ENCODE measurements around the gene TRAPPC12.

TRAPPC12 gene

DNA sequence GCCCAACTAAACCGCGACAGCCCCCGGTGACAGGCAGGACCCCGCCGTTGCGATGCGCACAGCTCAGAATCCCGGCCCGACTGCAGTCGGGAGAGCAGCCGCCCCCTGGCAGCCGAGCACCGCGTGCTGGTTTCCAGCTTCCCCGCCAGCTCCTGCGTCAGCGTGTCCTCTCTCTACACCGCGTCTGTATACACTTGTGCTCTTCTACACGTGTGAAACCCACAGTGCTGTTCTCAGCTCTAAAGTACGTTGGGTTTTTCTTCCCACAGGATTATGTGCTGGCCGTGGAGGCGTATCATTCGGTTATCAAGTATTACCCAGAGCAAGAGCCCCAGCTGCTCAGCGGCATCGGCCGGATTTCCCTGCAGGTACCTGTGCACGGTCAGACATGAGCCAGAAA, 85.8 kb downstream of the TRAPPC12 start:
- TF ChIP-seq, protein P1, sequence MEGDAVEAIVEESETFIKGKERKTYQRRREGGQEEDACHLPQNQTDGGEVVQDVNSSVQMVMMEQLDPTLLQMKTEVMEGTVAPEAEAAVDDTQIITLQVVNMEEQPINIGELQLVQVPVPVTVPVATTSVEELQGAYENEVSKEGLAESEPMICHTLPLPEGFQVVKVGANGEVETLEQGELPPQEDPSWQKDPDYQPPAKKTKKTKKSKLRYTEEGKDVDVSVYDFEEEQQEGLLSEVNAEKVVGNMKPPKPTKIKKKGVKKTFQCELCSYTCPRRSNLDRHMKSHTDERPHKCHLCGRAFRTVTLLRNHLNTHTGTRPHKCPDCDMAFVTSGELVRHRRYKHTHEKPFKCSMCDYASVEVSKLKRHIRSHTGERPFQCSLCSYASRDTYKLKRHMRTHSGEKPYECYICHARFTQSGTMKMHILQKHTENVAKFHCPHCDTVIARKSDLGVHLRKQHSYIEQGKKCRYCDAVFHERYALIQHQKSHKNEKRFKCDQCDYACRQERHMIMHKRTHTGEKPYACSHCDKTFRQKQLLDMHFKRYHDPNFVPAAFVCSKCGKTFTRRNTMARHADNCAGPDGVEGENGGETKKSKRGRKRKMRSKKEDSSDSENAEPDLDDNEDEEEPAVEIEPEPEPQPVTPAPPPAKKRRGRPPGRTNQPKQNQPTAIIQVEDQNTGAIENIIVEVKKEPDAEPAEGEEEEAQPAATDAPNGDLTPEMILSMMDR (IDR thresholded peaks at IDR 0.05; ENCODE audit: low read depth, low read length), result no peak
- H3K4me3 ChIP-seq (ENCODE audit: low read depth, low read length), result no peak overlapping the region

DNA sequence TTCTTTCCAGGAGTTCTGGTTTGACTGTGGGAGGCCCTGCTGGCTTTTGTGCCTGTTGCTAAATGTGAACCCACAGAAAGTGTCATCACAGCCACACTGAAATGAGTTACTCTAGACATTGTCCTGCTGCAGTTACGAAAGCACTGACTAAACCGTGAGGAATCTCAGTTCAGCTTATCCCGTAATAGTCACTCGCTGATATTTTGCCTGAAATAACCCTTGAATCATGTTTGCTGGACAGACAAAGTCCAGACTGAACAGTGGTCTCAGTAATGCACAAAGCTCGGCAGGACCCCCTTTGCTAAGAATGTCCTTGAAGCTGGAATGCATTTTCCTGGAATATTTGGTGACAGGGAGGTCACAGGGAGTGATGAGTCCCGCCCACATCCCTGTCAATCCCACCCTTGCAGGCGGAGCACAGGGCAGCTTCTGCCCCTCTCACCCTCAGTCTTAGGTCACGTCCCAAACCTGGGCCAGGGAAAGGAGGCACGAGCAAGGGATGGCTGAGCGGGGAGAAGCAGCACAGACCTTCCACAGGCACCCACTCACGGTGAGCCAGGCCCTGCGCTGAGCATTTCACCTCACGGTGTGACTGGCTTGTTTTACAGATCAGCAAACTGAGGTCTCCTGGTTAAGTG, 86.5 kb downstream of the TRAPPC12 start:
- TF ChIP-seq, protein P1 (IDR thresholded peaks at IDR 0.05; ENCODE audit: low read depth, low read length), result no peak

DNA sequence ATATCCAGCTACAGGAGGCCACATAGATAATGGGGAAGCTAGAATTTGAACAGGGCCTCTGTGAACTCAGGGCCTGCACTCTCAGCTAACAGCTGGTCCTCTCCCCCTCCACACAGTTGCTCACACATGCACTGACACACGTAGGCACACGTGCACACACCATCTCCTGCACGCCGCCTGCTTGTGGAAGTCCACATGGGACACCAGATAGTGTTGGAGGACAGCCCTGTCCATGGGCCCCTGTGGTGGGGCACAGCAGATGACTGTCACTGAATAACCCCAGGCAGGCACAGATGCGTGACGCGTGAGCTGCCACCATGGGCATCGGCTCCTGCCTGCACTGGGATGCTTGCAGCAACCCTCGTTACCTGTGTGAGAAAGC, 87.0 kb downstream of the TRAPPC12 start:
- TF ChIP-seq, protein P1 (IDR thresholded peaks at IDR 0.05; ENCODE audit: low read depth, low read length), result no peak
- no peak overlapping the region for H3K4me3 ChIP-seq (ENCODE audit: low read depth, low read length)

More for the DNA sequence above, 86.5 kb downstream of the TRAPPC12 start:
- no peak overlapping the region for H3K4me3 ChIP-seq (ENCODE audit: low read depth, low read length)

DNA sequence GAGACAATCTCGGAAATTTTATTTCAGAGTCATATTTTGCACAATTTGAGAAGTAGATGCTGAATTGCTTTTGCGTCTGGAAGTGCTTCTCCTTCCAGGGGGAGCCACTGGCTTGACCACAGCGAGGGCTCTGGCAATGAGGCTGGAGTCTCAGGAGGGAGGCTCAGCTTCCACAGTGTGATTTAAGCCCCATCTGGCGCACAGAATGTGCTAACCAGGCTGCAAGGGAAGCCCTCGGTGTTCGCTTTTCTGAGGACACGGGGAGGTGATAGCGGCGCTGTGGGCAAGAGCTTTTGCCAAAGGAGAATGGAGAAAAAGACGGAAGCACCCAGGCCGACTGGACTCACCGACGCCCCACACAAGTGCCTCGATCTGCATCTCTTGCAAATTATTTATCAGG, 87.5 kb downstream of the TRAPPC12 start:
- TF ChIP-seq, protein P1 (IDR thresholded peaks at IDR 0.05; ENCODE audit: low read depth, low read length), result no peak
- no peak overlapping the region for H3K4me3 ChIP-seq (ENCODE audit: low read depth, low read length)

DNA sequence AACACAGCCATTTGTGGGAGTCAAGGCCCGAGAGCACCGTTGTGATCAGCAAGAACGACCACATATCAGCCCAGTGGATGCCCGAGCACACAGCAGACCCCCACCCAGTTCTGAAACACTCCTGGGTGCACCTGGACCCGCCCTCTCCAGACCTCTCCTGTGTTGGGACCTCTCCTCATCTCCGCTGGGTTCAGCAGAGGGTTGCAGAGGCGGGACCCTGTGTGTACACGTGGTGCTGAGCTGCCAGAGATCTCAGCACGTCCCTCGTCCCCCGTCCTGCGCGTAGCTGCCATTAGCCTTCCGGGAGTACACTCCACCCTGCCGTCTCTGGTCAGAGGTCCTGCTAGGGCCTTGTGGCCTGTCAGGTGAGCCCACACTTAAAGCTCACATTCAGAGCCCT, 88.2 kb downstream of the TRAPPC12 start:
- TF ChIP-seq, protein P1 (IDR thresholded peaks at IDR 0.05; ENCODE audit: low read depth, low read length), result no peak
- no peak overlapping the region for H3K4me3 ChIP-seq (ENCODE audit: low read depth, low read length)

DNA sequence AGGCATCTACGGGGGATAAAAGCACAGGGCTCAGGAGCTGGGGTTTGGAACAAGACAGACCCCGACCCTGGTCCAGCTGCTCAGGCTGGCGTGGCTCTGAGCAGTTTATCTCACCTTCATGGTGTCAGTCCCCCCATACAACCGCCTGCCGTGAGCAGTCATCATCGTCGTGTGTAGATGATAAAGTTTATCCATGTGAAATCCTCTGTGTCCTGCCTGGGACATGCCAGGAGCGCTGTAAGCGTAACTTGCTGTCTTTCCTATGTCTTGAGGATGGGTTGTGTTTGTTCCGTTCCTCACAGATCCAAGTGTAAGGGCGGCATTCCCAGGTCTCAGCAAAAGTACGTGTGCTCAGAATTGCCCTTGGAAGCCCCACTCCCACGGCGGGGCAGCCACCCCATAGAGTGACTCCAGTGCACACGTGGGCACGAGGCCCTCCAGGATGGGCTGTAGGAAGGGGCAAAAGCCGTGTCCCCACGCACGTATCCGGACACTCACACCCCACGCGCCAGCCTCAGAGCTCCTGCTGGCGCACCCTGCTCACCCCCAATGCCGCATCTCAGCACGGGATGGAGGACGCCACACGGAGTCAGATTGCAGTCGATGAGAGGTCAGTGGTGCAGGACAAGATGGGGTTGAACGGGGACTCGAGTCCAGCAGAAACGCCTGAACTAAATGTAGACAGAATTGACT, 88.9 kb downstream of the TRAPPC12 start:
- TF ChIP-seq, protein P1 (IDR thresholded peaks at IDR 0.05; ENCODE audit: low read depth, low read length), result no peak
- H3K4me3 ChIP-seq (ENCODE audit: low read depth, low read length), result no peak overlapping the region

DNA sequence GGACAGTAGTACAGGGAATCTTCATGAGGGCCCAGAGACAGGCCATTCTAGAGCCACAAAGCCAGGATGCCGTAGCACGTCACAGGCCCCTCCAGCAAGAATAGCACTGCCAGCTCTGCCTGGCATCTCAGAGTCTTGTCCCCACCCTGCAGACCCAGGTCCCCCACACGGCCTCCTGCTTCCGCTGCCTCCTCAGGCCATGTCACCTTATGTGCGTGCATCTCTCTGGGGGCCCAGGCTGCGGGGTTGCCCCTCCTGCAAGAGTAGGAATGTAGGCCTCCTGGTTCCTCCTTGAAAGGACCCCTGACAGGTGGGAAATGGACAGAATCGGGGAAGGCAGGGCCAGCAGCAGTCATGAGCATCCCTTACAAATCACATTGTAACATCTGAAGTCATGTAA, 90.0 kb downstream of the TRAPPC12 start:
- TF ChIP-seq, protein P1 (IDR thresholded peaks at IDR 0.05; ENCODE audit: low read depth, low read length), result no peak
- no peak overlapping the region for H3K4me3 ChIP-seq (ENCODE audit: low read depth, low read length)
